Skeletal muscle tissue (tissue), 4 donors: ENCODE data around the gene CAMK1D. TPM values are rescaled to one million over a fixed set of nuclear protein-coding genes. Genes with fewer than 3 reads are reported as not detected.
"Not testable (repeated sequence)": the region's sequence is repeated elsewhere in the genome, so short reads cannot be mapped to it uniquely, and the experiment has no call there.

Source experiments
- H3K27ac ChIP-seq: one replicate; pipeline ENCODE4 v1.7.0; 2013; ENCODE audit warnings: mild to moderate bottlenecking, low read depth, low read length, inconsistent platforms
- H3K27me3 ChIP-seq, 3 donors: one replicate each; pipeline ENCODE4 v1.7.0; 2013; ENCODE audit warnings: low read length in 3 of 3; ENCODE audit not compliant: control insufficient read depth in 3 of 3, insufficient read depth in 3 of 3
- H3K36me3 ChIP-seq, 3 donors: one replicate each; pipeline ENCODE4 v1.7.0; 2013; ENCODE audit warnings: low read length in 3 of 3; ENCODE audit not compliant: control insufficient read depth in 3 of 3, insufficient read depth in 3 of 3
- H3K4me1 ChIP-seq, 3 donors: one replicate each; pipeline ENCODE4 v1.7.0; 2013; ENCODE audit warnings: low read length in 3 of 3, mild to moderate bottlenecking in 3 of 3; ENCODE audit not compliant: control insufficient read depth in 3 of 3, insufficient read depth in 3 of 3
- H3K4me3 ChIP-seq, 3 donors: one replicate each; pipeline ENCODE4 v1.7.0; 2013; ENCODE audit warnings: low read length in 3 of 3
- H3K9ac ChIP-seq, 3 donors: one replicate each; pipeline ENCODE4 v1.7.0; 2013; ENCODE audit warnings: low read length in 3 of 3, mild to moderate bottlenecking in 3 of 3, moderate library complexity in 2 of 3, low read depth in 1 of 3
- H3K9me3 ChIP-seq, 3 donors: one replicate each; pipeline ENCODE4 v1.7.0; 2013; ENCODE audit warnings: low read length in 3 of 3; ENCODE audit not compliant: control insufficient read depth in 3 of 3
- total RNA-seq: library from RNA; depleted of rRNA; stranded (reverse); fragments of >200 nt; gene quantifications from one replicate; pipeline ENCODE4 v1.2.3, GENCODE V29; 2014
- donor health status: Osteomylitis.

CAMK1D gene
- total RNA-seq, 1 donor from 2014 or later: 2.1 TPM

DNA sequence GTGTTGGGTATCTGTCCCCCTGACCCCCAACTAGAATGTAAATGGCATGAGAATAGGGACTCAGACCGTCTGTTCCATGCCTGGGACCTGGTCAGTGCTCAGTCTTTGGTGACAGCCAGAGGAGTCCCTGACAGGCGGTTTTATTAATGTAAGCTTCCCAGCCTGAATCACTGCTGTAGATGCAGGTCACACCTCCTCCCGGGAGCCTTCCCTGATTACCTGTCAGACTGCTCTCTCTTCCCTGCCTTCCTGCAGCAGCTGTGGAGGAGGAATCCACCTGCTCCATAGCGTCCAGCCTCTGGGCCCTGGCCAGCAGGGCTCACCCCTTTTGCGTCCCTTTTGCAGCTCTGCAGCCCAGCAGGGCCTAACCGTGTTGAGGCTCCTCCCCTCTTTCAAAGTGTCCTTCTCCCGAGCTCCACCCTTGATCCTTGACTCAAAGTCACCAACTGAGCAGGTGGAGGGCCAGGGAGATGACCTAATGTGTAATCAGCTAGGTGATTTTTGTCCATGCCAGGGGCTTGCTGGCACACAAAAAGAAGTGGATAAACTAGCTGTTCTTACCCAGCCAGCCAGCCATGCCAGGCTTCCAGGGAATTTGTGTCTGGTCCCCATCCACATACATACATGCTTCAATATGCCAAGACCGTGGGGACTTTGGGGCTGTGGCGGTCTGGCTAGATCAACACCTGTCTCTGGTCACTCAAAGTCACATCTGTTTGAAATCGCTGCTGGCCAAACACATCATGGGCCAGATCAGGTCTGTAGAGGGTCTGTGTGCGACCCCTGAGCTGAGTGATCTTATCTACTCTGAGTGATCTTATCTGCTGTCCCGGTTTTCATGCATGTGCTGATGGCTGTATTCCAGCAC, 457.1 kb downstream of the CAMK1D start:
- Histone ChIP-seq H3K27ac (no peak overlapping the region), H3K4me3 (no peak overlapping the region), H3K4me1 (peaks cover 0 to 6% (median 3%) of the 10 kb centered on the region in 3 donors), H3K36me3 (no peaks in the 10 kb centered on the region), H3K9ac (peak overlapping the region in 1 of 3 donors; percentile 45), H3K9me3 (no peaks in the 10 kb centered on the region), H3K27me3 (no peaks in the 10 kb centered on the region)

DNA sequence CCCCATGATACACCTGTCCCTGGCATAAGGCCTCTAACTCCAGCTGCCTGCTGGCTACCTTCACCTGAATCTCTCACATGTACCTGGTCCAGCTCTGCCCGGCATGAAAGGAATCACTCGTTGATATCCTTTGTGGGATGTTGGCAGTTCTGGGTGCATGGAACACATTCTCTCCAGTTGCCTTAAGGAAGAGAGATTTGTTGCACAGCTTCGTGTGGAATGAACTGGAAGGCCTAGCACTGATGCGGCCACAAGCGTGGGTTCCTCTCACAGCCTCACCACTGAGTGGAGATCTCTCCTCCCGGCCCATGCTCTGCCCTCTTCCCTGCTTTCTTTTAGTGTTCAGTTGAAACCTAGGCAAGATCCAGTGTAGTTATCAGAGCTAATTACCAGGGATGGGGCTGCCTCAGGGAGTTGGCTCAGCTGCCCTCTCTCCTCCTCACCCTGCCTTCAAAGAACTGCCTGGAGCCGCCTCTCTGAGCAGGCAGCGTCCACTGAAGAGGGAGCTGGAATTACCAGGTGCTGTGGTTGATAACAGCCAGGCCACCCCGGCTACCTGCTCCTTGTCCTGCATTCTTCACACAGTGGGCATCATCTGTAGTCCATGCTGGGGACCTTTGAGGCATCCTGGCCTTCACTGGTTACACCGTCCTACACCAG, 457.9 kb downstream of the CAMK1D start:
- no peaks in the 10 kb centered on the region for H3K9me3 ChIP-seq
- peaks cover 0 to 6% (median 3%) of the 10 kb centered on the region in 3 donors for H3K4me1 ChIP-seq
- no peaks in the 10 kb centered on the region for H3K36me3 ChIP-seq
- no peak overlapping the region for H3K4me3 ChIP-seq
- H3K27ac ChIP-seq: no peak overlapping the region
- H3K9ac ChIP-seq: no peak overlapping the region
- no peaks in the 10 kb centered on the region for H3K27me3 ChIP-seq

DNA sequence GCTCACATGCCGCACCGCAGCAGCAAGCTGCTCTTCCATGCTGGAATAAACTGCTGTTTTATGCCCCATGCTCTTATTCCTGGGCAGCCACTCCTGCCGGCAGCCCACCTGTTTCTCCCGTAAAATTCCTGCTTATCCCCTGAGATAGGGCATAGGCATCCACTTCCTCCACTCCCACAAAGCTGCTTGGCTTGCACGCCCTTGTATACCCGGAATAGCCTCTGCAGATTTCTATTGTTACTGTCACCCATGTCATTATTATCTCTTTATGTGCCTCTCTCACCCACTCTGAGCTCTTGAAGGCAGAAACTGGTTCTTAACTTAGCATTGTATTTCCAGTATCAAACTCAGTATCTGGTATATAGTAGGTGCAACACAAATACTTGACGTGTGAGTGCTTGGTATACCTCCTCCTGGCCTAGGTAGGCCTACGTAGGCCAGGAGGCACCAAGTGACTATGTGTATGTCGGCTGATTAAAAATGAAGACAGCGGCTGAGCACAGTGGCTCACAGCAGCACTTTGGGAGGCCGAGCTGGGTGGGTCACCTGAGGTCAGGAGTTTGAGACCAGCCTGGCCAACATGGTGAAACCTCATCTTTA, 458.8 kb downstream of the CAMK1D start:
- H3K27me3 ChIP-seq: no peaks in the 10 kb centered on the region
- H3K9me3 ChIP-seq: no peaks in the 10 kb centered on the region
- no peak overlapping the region for H3K27ac ChIP-seq
- H3K4me1 ChIP-seq: peaks cover 0 to 6% (median 3%) of the 10 kb centered on the region in 3 donors
- H3K9ac ChIP-seq: no peak overlapping the region
- no peak overlapping the region for H3K4me3 ChIP-seq
- H3K36me3 ChIP-seq: no peaks in the 10 kb centered on the region

DNA sequence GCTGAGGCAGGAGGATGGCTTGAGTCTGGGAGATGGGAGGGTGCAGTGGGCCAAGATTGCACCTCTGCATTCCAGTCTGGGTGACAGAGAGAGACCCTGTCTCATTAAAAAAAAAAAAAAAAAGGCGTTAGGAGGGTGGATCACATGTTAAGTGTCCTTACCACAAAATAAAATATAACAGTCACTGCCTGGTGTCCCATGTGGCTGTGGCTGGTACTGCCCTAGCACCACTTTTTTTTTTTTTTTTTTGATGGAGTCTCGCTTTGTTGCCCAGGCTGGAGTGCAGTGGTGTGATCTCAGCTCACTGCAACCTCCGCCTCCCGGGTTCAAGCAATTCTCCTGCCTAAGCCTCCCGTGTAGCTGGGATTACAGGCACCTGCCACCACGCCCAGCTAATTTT, 460.7 kb downstream of the CAMK1D start:
- H3K9me3 ChIP-seq, H3K36me3 ChIP-seq, H3K27ac ChIP-seq, H3K4me1 ChIP-seq, H3K4me3 ChIP-seq, H3K27me3 ChIP-seq, H3K9ac ChIP-seq: not testable (repeated sequence)

DNA sequence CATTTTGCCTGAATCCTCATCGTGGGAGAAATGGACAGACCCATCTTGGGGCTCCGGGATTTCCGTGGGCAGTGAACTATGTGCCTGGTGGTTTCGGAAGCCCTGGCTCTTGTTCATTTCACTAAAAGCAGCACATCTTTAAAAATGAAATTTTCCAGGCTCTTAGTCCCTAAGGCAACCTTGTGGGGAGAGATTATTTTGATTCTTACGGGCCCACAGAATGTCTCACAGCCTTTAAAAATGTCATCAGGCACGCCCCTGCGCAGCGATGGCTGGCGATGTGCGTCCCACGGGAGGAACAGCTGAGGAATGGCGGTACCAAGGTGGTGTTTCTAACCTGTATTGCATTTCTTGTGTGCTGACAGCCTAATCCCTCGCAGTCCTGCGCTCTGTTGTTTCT, 462.5 kb downstream of the CAMK1D start:
- H3K27ac ChIP-seq: no peak overlapping the region

DNA sequence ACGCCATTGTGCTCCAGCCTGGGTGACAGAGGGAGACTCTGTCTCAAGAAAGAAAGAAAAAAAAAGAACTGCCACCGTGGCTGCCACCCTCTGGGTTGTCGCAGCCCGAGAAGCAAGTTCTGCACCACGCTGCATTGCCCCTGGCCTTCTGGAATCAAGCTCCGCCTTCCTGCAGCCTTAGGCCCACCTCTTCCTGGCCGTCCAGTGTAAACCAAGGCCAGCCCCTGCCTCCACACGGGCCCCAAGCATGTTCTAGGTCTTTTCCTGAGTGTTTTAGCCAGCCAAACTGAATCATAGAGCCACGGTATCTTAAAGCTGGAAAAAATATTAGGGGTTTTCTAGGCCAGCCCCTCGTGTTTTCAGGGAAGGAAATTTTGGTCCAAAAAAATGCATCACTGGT, 463.2 kb downstream of the CAMK1D start:
- Histone ChIP-seq H3K27ac (no peak overlapping the region), H3K36me3 (peaks cover 0 to 10% (median 5%) of the 10 kb centered on the region in 3 donors), H3K27me3 (no peaks in the 10 kb centered on the region), H3K4me3 (no peak overlapping the region), H3K9me3 (peaks cover 0 to 3% (median 0%) of the 10 kb centered on the region in 3 donors), H3K4me1 (peaks cover 0 to 3% (median 0%) of the 10 kb centered on the region in 3 donors), H3K9ac (no peak overlapping the region)

More for the DNA sequence above, 462.5 kb downstream of the CAMK1D start:
- Histone ChIP-seq H3K9me3 (peaks cover 0 to 3% (median 0%) of the 10 kb centered on the region in 3 donors), H3K27me3 (no peaks in the 10 kb centered on the region), H3K4me3 (no peak overlapping the region), H3K9ac (no peak overlapping the region), H3K4me1 (peaks cover 0 to 6% (median 0%) of the 10 kb centered on the region in 3 donors), H3K36me3 (peaks cover 0 to 10% (median 5%) of the 10 kb centered on the region in 3 donors)

DNA sequence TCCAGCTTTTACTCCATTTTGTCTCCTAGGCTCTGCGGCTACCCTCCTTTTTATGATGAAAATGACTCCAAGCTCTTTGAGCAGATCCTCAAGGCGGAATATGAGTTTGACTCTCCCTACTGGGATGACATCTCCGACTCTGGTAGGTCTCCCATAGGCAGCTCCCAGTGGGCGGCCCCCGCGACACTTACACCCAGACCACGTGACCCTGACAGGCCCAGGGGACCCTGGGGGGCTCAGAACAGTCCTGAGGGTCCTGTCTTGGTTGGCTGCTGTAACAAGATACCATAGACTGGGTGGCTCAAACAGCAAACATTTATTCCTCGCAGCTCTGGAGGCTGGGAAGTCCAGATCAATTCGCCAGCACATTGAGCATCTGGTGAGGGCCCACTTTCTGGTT, 464.8 kb downstream of the CAMK1D start:
- no peak overlapping the region for H3K9ac ChIP-seq
- H3K4me1 ChIP-seq: no peaks in the 10 kb centered on the region

DNA sequence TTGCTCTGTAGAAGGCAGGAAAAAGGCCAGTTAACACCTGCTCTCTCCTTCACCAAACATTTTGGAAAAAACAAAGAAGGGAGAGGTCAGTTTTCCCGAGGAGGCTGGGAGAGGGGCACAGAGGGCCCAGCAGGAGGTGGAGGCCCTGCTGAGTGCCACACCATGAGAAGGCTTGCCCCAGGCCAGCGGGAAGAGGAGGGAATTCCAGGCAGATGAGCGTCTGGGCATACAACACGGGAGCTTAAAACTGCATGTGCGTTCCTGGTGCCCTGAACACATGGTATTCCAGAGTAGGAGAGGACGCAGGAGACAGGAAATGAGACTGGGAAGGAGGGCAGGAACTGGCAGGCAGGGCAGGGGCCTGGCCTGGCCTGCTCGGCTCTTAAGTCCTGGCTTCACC, 469.7 kb downstream of the CAMK1D start:
- Histone ChIP-seq H3K27me3 (no peaks in the 10 kb centered on the region), H3K9me3 (peaks cover 0 to 3% (median 0%) of the 10 kb centered on the region in 3 donors), H3K4me1 (no peaks in the 10 kb centered on the region), H3K27ac (no peak overlapping the region), H3K9ac (no peak overlapping the region), H3K36me3 (peaks cover 0 to 8% (median 7%) of the 10 kb centered on the region in 3 donors), H3K4me3 (no peak overlapping the region)

More for the DNA sequence above, 464.8 kb downstream of the CAMK1D start:
- Histone ChIP-seq H3K36me3 (peaks cover 0 to 10% (median 5%) of the 10 kb centered on the region in 3 donors), H3K27ac (no peak overlapping the region), H3K9me3 (peaks cover 0 to 3% (median 0%) of the 10 kb centered on the region in 3 donors), H3K27me3 (no peaks in the 10 kb centered on the region), H3K4me3 (no peak overlapping the region)

DNA sequence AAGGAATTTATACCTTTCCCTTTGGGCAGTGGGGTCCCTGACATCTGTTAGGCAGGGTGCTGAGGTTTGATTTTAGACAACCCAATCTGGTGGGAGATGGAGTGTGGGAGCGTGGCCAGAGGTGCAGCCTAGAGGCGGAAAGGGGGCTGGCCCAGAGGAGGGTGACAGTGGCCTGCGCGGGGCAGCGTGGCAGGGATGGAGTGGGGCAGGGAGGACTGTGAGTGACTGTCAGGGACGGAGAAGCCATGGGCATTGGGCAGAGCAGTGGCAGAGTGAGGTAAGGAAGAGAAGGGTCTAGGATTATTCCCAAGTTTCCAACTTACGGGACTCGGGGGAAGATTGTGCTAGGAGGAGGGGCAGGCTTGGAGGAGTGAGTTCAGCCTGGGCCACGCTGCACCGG, 470.3 kb downstream of the CAMK1D start:
- H3K4me3 ChIP-seq: no peak overlapping the region
- no peak overlapping the region for H3K9ac ChIP-seq
- H3K4me1 ChIP-seq: no peaks in the 10 kb centered on the region
- no peaks in the 10 kb centered on the region for H3K27me3 ChIP-seq
- peaks cover 0 to 6% (median 2%) of the 10 kb centered on the region in 3 donors for H3K36me3 ChIP-seq
- no peaks in the 10 kb centered on the region for H3K9me3 ChIP-seq
- H3K27ac ChIP-seq: no peak overlapping the region
